Measurements from ENCODE around the gene EPB41L1. TPM values are rescaled to one million over a fixed set of nuclear protein-coding genes. Genes with fewer than 3 reads are reported as not detected.

The EPB41L1 gene
- total RNA-seq, 2 donors from 2014 or later, result 81.1 to 102 TPM

DNA sequence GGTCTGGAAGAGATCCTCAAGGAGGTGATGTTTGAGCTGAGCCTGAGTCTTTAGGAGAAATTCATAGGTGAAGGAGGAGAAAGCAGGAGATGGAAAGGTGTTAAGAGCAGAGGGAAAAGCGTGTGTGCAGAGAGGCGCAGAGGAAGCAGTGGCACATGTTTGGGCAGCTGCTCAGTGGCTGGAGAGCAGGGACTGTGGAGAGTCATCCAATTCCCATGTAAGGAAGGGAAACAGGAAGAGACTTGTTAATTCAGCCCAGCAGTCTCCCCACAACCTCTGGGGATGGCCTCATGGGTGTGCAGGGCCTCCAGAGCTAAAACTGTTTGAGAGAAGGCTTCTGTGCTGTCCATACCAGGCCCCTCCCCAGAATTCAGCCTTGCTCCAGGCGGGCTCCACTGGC is 98.0 kb downstream of the EPB41L1 start:
- Histone ChIP-seq H3K9me3 (no peaks in the 10 kb centered on the region), H3K36me3 (peaks cover 23% of the 10 kb centered on the region), H3K27ac (no peak overlapping the region), H3K4me3 (no peak overlapping the region), H3K4me1 (ENCODE audit: control insufficient read depth in 1 of 2, low read depth in 2 of 2) (no peaks in the 10 kb centered on the region), H3K27me3 (replicated peaks; ENCODE audit: insufficient read depth) (no peaks in the 10 kb centered on the region)
- DNase-seq (ENCODE audit: low spot score), result no peak
- TF ChIP-seq, protein P1, sequence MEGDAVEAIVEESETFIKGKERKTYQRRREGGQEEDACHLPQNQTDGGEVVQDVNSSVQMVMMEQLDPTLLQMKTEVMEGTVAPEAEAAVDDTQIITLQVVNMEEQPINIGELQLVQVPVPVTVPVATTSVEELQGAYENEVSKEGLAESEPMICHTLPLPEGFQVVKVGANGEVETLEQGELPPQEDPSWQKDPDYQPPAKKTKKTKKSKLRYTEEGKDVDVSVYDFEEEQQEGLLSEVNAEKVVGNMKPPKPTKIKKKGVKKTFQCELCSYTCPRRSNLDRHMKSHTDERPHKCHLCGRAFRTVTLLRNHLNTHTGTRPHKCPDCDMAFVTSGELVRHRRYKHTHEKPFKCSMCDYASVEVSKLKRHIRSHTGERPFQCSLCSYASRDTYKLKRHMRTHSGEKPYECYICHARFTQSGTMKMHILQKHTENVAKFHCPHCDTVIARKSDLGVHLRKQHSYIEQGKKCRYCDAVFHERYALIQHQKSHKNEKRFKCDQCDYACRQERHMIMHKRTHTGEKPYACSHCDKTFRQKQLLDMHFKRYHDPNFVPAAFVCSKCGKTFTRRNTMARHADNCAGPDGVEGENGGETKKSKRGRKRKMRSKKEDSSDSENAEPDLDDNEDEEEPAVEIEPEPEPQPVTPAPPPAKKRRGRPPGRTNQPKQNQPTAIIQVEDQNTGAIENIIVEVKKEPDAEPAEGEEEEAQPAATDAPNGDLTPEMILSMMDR (IDR thresholded peaks at IDR 0.05), result no peak
- no peak for ATAC-seq (ENCODE audit: insufficient number of reproducible peaks, low FRiP score, low read depth)

DNA sequence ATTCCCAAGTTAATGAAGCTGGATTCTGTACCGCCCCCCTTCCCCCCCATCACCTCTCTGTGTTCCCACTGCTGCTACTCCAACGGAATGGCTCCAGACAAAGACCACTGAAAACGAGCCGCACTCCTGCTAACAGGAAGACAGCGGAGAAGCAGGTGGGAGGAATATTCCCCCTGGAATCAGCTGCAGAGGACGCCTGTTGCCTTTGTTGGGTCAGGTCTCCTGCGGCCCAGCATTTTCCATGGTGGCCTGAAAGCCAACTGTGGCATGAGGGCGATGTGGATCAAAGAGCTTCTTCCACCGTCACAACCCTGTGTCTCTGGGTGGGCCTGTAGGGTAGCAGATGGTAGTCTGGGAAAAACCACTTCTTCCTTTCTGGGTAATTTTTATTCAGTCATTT is 98.5 kb downstream of the EPB41L1 start:
- Histone ChIP-seq H3K27me3 (replicated peaks; ENCODE audit: insufficient read depth) (no peaks in the 10 kb centered on the region), H3K27ac (no peak overlapping the region), H3K4me3 (no peak overlapping the region), H3K4me1 (ENCODE audit: control insufficient read depth in 1 of 2, low read depth in 2 of 2) (no peaks in the 10 kb centered on the region), H3K9me3 (no peaks in the 10 kb centered on the region), H3K36me3 (peaks cover 21% of the 10 kb centered on the region)
- ATAC-seq (ENCODE audit: insufficient number of reproducible peaks, low FRiP score, low read depth) (no peak), DNase-seq (ENCODE audit: low spot score) (no peak)
- TF ChIP-seq, protein P1 (IDR thresholded peaks at IDR 0.05), result no peak

DNA sequence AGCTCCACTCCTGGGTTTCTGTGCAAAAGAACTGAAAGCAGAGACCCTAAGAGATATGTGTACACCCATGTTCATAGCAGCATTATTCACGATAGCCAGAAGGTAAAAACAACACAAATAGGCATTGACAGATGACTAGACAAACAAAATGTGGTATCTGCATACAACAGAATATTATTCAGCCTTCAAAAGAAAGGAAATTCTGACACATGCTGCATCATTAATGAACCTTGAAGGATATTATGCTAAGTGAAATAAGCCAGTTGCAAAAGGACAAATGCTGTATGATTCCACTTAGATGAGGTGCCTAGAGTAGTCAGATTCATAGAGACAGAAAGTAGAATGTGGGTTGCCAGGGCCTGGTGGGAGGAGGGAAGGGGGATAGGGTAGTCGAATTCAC is 99.5 kb downstream of the EPB41L1 start:
- Histone ChIP-seq H3K27ac (no peak overlapping the region), H3K36me3 (peaks cover 19% of the 10 kb centered on the region), H3K9me3 (no peaks in the 10 kb centered on the region), H3K27me3 (replicated peaks; ENCODE audit: insufficient read depth) (no peaks in the 10 kb centered on the region), H3K4me1 (ENCODE audit: control insufficient read depth in 1 of 2, low read depth in 2 of 2) (no peaks in the 10 kb centered on the region), H3K4me3 (no peak overlapping the region)
- ATAC-seq (ENCODE audit: insufficient number of reproducible peaks, low FRiP score, low read depth), result no peak
- no peak for DNase-seq (ENCODE audit: low spot score)
- TF ChIP-seq, protein P1 (IDR thresholded peaks at IDR 0.05), result no peak

DNA sequence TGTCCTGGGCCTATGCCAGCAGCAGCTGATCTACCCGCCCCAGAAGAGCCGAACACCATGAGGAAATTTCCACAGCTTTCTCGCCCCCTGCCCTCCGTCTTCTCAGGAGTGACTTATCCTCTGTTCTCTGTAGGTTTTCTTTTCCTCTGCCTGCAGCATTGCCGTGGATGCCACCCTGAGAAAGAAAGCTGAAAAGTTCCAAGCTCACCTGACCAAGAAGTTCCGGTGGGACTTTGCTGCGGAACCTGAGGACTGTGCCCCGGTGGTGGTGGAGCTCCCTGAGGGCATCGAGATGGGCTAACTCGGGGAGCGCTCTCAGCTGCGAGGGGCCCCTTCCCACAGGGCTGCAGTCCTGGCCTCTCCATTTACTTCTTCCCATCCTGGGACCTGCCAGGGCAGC is 100.9 kb downstream of the EPB41L1 start:
- H3K27ac ChIP-seq, result no peak overlapping the region
- TF ChIP-seq, protein P1 (IDR thresholded peaks at IDR 0.05), result no peak
- no peaks in the 10 kb centered on the region for H3K9me3 ChIP-seq
- H3K4me3 ChIP-seq, result no peak overlapping the region
- no peak for ATAC-seq (ENCODE audit: insufficient number of reproducible peaks, low FRiP score, low read depth)
- H3K36me3 ChIP-seq, result peaks cover 19% of the 10 kb centered on the region
- no peak for DNase-seq (ENCODE audit: low spot score)
- no peaks in the 10 kb centered on the region for H3K27me3 ChIP-seq (replicated peaks; ENCODE audit: insufficient read depth)
- no peaks in the 10 kb centered on the region for H3K4me1 ChIP-seq (ENCODE audit: control insufficient read depth in 1 of 2, low read depth in 2 of 2)

DNA sequence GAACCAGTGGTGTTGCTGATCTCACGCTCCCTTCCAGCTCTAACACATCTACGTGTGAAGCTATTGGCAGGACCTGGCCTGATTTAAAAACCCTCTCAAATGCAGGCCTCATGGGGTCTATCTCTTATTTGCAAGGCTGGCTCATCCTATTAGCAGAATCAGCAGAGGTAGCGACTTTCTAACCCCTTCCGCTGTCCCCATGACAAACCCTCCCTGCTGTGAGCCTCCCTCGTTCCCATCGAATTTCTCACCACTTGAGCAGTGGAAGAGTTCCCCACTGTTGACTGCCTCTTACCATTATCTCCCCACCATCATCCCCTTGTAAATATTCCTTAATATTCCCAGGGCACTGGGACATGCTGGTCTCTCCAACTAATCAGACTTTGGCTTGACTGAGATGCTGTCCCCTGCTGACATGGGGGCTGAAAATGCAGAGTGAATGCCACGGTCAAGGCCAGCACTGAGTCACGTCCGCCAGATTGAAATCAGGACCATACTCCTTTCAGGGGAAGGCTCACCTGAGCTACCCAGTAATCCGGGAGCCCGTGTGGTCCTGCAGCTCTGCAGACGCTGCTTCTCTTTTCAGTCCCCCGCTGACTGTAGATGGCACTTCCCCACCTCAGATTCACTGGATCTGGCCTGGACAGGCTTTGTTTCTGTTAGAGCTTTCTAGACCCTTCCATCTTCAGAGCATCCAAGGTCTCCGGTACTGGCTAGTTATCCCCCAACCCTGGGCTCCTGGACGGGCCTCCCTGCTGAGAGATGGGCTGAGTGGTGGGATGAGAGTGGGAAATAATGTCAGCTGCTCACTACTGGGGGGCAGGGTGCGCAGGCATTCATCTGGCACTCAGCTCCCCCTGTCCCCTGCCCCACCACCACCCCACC is 104.9 kb downstream of the EPB41L1 start:
- TF ChIP-seq, protein P1 (IDR thresholded peaks at IDR 0.05), result no peak
- Histone ChIP-seq H3K36me3 (peaks cover 10% of the 10 kb centered on the region), H3K4me1 (ENCODE audit: control insufficient read depth in 1 of 2, low read depth in 2 of 2) (no peaks in the 10 kb centered on the region), H3K4me3 (no peak overlapping the region), H3K9me3 (no peaks in the 10 kb centered on the region), H3K27ac (no peak overlapping the region), H3K27me3 (replicated peaks; ENCODE audit: insufficient read depth) (no peaks in the 10 kb centered on the region)
- DNase-seq (ENCODE audit: low spot score), result no peak
- no peak for ATAC-seq (ENCODE audit: insufficient number of reproducible peaks, low FRiP score, low read depth)

All from thoracic aorta (tissue), 2 donors.